GM10248 (cell line): Measurements from ENCODE around the gene ENOX2.

Experiments
- CTCF ChIA-PET: fragments of 300-600 bp; sonication (Branson Sonifier 250); formaldehyde crosslinking; extraction: SDS; loops from one replicate; lab custom pipeline; 2021; ENCODE audit warnings: antibody characterized with exemption; lab: Yijun Ruan, JAX
- POLR2A ChIA-PET: fragments of 350-650 bp; sonication (Branson Sonifier 250); formaldehyde crosslinking; extraction: SDS; loops from one replicate; lab custom pipeline; 2020; ENCODE audit warnings: antibody characterized with exemption; lab: Yijun Ruan, JAX
- DNase-seq: peaks from one replicate; pipeline ENCODE4 v3.0.0; 2012; ENCODE audit errors: extremely low spot score
- CTCF ChIP-seq: IDR thresholded peaks from 2 replicates; pipeline ENCODE4 v1.5.1; 2012; ENCODE audit warnings: mild to moderate bottlenecking, low read depth; ENCODE audit errors: extremely low read depth, missing control alignments, control extremely low read depth

Gene ENOX2

GRCh38 chrX:130577431-130577830 lies 325.6 kb downstream of the ENOX2 start:
- CTCF ChIA-PET, result interaction anchor here (1.6 kb wide), 1 partner anchor 38 kb away, joined by 4 read pairs; no protein-coding TSS in a partner anchor
- POLR2A ChIA-PET, result no interaction called here
- no peak for TF ChIP-seq CTCF
- no peak for DNase-seq

- POLR2A ChIA-PET, result no interaction called here
- CTCF ChIA-PET, result interaction anchor here (0.6 to 2.6 kb wide), 25 partner anchors 9 to 348 kb away, joined by 3 to 43 read pairs (median 3); no protein-coding TSS in a partner anchor
- peak; percentile 38 for DNase-seq
- TF ChIP-seq CTCF, result peak; percentile 38
Observed at GRCh38 chrX:130575831-130576389, 327.1 kb downstream of the ENOX2 start.
